Gastrocnemius medialis (tissue), 4 donors: Measurements from ENCODE around the gene CTIF.

Experiments used
- POLR2A ChIP-seq, 2 donors: fragments of 450-650 bp; IDR thresholded peaks; one replicate each; pipeline ENCODE4 v1.6.1; 2017; ENCODE audit warnings: antibody characterized with exemption in 2 of 2, mild to moderate bottlenecking in 2 of 2, moderate library complexity in 2 of 2
- TF ChIP-seq, protein P1 (sequence below), 5 experiments: fragments of 450-650 bp in 3 of 5; fragments of 200-600 bp in 2 of 5; sonication (generic) in 2 of 5; IDR thresholded peaks in 4 of 5; conservative IDR thresholded peaks in 1 of 5; 1 replicate in 4 of 5; 2 replicates in 1 of 5; pipeline ENCODE4 v1.5.1; 2016 to 2019; ENCODE audit warnings: antibody characterized with exemption in 5 of 5, mild to moderate bottlenecking in 3 of 5, moderate library complexity in 3 of 5

DNA sequence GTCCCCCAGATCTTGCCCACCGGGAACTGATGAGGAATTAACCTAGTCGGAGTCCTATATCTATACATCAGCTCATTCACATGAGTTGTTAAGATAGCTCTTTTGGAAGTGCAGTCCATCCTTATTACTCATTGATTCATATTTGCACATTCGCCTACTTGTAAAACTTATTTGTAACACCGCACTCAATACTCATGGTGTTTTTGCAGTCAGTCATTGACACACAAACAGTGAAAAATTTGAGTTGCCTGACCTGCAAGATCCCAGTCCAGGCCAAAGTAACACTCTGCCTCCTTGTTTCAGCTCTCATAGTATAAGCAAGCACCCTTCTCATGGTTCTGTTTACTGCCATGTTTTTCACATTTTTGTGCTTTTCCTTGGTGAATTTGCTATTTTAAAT, 180.6 kb downstream of the CTIF start:
- TF ChIP-seq, protein P1, sequence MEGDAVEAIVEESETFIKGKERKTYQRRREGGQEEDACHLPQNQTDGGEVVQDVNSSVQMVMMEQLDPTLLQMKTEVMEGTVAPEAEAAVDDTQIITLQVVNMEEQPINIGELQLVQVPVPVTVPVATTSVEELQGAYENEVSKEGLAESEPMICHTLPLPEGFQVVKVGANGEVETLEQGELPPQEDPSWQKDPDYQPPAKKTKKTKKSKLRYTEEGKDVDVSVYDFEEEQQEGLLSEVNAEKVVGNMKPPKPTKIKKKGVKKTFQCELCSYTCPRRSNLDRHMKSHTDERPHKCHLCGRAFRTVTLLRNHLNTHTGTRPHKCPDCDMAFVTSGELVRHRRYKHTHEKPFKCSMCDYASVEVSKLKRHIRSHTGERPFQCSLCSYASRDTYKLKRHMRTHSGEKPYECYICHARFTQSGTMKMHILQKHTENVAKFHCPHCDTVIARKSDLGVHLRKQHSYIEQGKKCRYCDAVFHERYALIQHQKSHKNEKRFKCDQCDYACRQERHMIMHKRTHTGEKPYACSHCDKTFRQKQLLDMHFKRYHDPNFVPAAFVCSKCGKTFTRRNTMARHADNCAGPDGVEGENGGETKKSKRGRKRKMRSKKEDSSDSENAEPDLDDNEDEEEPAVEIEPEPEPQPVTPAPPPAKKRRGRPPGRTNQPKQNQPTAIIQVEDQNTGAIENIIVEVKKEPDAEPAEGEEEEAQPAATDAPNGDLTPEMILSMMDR (IDR thresholded peaks at IDR 0.05 in 4 of 5, conservative IDR thresholded peaks at IDR 0.05 in 1 of 5) = no peak
- no peak for TF ChIP-seq POLR2A (IDR thresholded peaks at IDR 0.05)
